C4-2B (cell line): Measurements from ENCODE around the gene MYO1D.

Source experiments
- H3K27ac ChIP-seq: fragments of 450-650 bp; 2 replicates; pipeline ENCODE4 v1.5.1; 2017
- ZFX ChIP-seq: fragments of 450-650 bp; IDR thresholded peaks from 2 replicates; pipeline ENCODE4 v1.6.1; 2017
- TF ChIP-seq, protein P1 (sequence below): fragments of 450-650 bp; conservative IDR thresholded peaks from 2 replicates; pipeline ENCODE4 v1.5.1; 2017; ENCODE audit warnings: mild to moderate bottlenecking

MYO1D gene

GRCh38 chr17:32492648-32493289 lies 384.2 kb downstream of the MYO1D start:
- no peak for TF ChIP-seq ZFX
- TF ChIP-seq, protein P1, sequence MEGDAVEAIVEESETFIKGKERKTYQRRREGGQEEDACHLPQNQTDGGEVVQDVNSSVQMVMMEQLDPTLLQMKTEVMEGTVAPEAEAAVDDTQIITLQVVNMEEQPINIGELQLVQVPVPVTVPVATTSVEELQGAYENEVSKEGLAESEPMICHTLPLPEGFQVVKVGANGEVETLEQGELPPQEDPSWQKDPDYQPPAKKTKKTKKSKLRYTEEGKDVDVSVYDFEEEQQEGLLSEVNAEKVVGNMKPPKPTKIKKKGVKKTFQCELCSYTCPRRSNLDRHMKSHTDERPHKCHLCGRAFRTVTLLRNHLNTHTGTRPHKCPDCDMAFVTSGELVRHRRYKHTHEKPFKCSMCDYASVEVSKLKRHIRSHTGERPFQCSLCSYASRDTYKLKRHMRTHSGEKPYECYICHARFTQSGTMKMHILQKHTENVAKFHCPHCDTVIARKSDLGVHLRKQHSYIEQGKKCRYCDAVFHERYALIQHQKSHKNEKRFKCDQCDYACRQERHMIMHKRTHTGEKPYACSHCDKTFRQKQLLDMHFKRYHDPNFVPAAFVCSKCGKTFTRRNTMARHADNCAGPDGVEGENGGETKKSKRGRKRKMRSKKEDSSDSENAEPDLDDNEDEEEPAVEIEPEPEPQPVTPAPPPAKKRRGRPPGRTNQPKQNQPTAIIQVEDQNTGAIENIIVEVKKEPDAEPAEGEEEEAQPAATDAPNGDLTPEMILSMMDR = no peak
- no peak overlapping the region for H3K27ac ChIP-seq

GRCh38 chr17:32492264-32492589 lies 384.7 kb downstream of the MYO1D start:
- no peak overlapping the region for H3K27ac ChIP-seq
- no peak for TF ChIP-seq ZFX
- TF ChIP-seq, protein P1 = no peak

GRCh38 chr17:32491371-32492263 lies 385.3 kb downstream of the MYO1D start:
- no peak overlapping the region for H3K27ac ChIP-seq
- no peak for TF ChIP-seq ZFX
- TF ChIP-seq, protein P1 = no peak

GRCh38 chr17:32490101-32490482 lies 386.8 kb downstream of the MYO1D start:
- no peak for TF ChIP-seq ZFX
- TF ChIP-seq, protein P1 = no peak
- H3K27ac ChIP-seq = no peak overlapping the region

- no peak overlapping the region for H3K27ac ChIP-seq
Observed at GRCh38 chr17:32489320-32490100, 387.4 kb downstream of the MYO1D start.

GRCh38 chr17:32488604-32489180 lies 388.2 kb downstream of the MYO1D start:
- no peak overlapping the region for H3K27ac ChIP-seq
- TF ChIP-seq, protein P1 = no peak
- no peak for TF ChIP-seq ZFX

More at GRCh38 chr17:32489320-32490100, 387.4 kb downstream of the MYO1D start:
- TF ChIP-seq ZFX = no peak
- TF ChIP-seq, protein P1 = no peak
